ENCODE measurements around the gene L1CAM. TPM values are rescaled to one million over a fixed set of nuclear protein-coding genes. Genes with fewer than 3 reads are reported as not detected.
A peak's percentile ranks its signal among the peaks of the same experiment; 100 is the strongest.

L1CAM gene
- total RNA-seq, 4 donors from 2014 or later, result 0.37 to 2.8 (median 1.6) TPM

- no peak for TF ChIP-seq CTCF (IDR thresholded peaks at IDR 0.05)
- ATAC-seq (ENCODE audit: low FRiP score), result peak; percentile 48
- no peak for DNase-seq (ENCODE audit: low spot score)
Measured at GRCh38 chrX:153902385-153902784, 16.4 kb upstream of the L1CAM start.

- no peak for ATAC-seq (ENCODE audit: low FRiP score)
- DNase-seq (ENCODE audit: low spot score), result no peak
- TF ChIP-seq CTCF (IDR thresholded peaks at IDR 0.05), result no peak
Measured at GRCh38 chrX:153901753-153902140, 15.8 kb upstream of the L1CAM start.

- DNase-seq (ENCODE audit: low spot score) (no peak), ATAC-seq (ENCODE audit: low FRiP score) (peak; percentile 88)
- TF ChIP-seq CTCF (IDR thresholded peaks at IDR 0.05), result no peak
Measured at GRCh38 chrX:153900831-153901752, 15.1 kb upstream of the L1CAM start.

GRCh38 chrX:153897899-153898298 is 11.9 kb upstream of the L1CAM start:
- ATAC-seq (ENCODE audit: low FRiP score) (no peak), DNase-seq (ENCODE audit: low spot score) (no peak)
- no peak for TF ChIP-seq CTCF (IDR thresholded peaks at IDR 0.05)

- ATAC-seq (ENCODE audit: low FRiP score), result no peak
- TF ChIP-seq CTCF (IDR thresholded peaks at IDR 0.05), result no peak
- DNase-seq (ENCODE audit: low spot score), result no peak
Measured at GRCh38 chrX:153889123-153889522, 3.1 kb upstream of the L1CAM start.

- ATAC-seq (ENCODE audit: low FRiP score) (no peak), DNase-seq (ENCODE audit: low spot score) (no peak)
- TF ChIP-seq CTCF (IDR thresholded peaks at IDR 0.05), result no peak
Measured at GRCh38 chrX:153888344-153888743, 2.4 kb upstream of the L1CAM start.

- ATAC-seq (ENCODE audit: low FRiP score) (no peak), DNase-seq (ENCODE audit: low spot score) (no peak)
- TF ChIP-seq CTCF (IDR thresholded peaks at IDR 0.05), result no peak
Measured at GRCh38 chrX:153887385-153887784, 1.4 kb upstream of the L1CAM start.
